Esophagus mucosa (tissue), 1 donor: ENCODE data around the gene UQCR10. TPM values are rescaled to one million over a fixed set of nuclear protein-coding genes. Genes with fewer than 3 reads are reported as not detected.
"Not testable (repeated sequence)": the region's sequence is repeated elsewhere in the genome, so short reads cannot be mapped to it uniquely, and the experiment has no call there.

Experiments
- ATAC-seq: fragments of 200-7000 bp; cut with Tn5 transposase; one replicate; pipeline ENCODE4 v1.9.1; 2020
- total RNA-seq: library from RNA; stranded (reverse); gene quantifications from one replicate; pipeline ENCODE4 v1.2.4, GENCODE V29; 2023
- donor health status: DM: yes; HTN: yes; CAD: no.

Gene UQCR10
- total RNA-seq, 1 donor from 2014 or later, result 96.0 TPM

- ATAC-seq, result no peak
These were observed 29.7 kb upstream of the UQCR10 start for GRCh38 chr22:29737251-29738117.

- ATAC-seq, result no peak
These were observed 28.9 kb upstream of the UQCR10 start for GRCh38 chr22:29738118-29738815.

- no peak for ATAC-seq
These were observed 27.8 kb upstream of the UQCR10 start for GRCh38 chr22:29739346-29739875.

- no peak for ATAC-seq
These were observed 27.0 kb upstream of the UQCR10 start for GRCh38 chr22:29740216-29740615.

GRCh38 chr22:29741926-29742325 lies 25.2 kb upstream of the UQCR10 start:
- ATAC-seq, result no peak

- ATAC-seq, result no peak
These were observed 24.8 kb upstream of the UQCR10 start for GRCh38 chr22:29742326-29742725.

GRCh38 chr22:29744902-29745301 lies 22.3 kb upstream of the UQCR10 start:
- ATAC-seq, result peak; percentile 75

- ATAC-seq, result peak; percentile 66
These were observed 19.3 kb upstream of the UQCR10 start for GRCh38 chr22:29747832-29748231.

GRCh38 chr22:29748248-29748893 lies 18.8 kb upstream of the UQCR10 start:
- peak; percentile 72 for ATAC-seq

- no peak for ATAC-seq
These were observed 17.1 kb upstream of the UQCR10 start for GRCh38 chr22:29750029-29750428.

- peak; percentile 24 for ATAC-seq
These were observed 16.3 kb upstream of the UQCR10 start for GRCh38 chr22:29750559-29751538.

- ATAC-seq, result no peak
These were observed 15.5 kb upstream of the UQCR10 start for GRCh38 chr22:29751669-29752068.

GRCh38 chr22:29753808-29754657 lies 13.1 kb upstream of the UQCR10 start:
- ATAC-seq, result no peak

- ATAC-seq, result not testable (repeated sequence)
These were observed 12.3 kb upstream of the UQCR10 start for GRCh38 chr22:29754658-29755395.

- no peak for ATAC-seq
These were observed 11.3 kb upstream of the UQCR10 start for GRCh38 chr22:29755889-29756288.

- peak; percentile 74 for ATAC-seq
These were observed 10.8 kb upstream of the UQCR10 start for GRCh38 chr22:29756341-29756740.

- ATAC-seq, result peak; percentile 31
These were observed 10.1 kb upstream of the UQCR10 start for GRCh38 chr22:29757096-29757495.

GRCh38 chr22:29758068-29758622 lies 9.0 kb upstream of the UQCR10 start:
- no peak for ATAC-seq

- ATAC-seq, result no peak
These were observed 8.2 kb upstream of the UQCR10 start for GRCh38 chr22:29758959-29759358.

- no peak for ATAC-seq
These were observed 4.9 kb upstream of the UQCR10 start for GRCh38 chr22:29762263-29762662.
